Measurements from ENCODE around the gene RECQL5.
A peak's percentile ranks its signal among the peaks of the same experiment; 100 is the strongest.

The RECQL5 gene

DNA sequence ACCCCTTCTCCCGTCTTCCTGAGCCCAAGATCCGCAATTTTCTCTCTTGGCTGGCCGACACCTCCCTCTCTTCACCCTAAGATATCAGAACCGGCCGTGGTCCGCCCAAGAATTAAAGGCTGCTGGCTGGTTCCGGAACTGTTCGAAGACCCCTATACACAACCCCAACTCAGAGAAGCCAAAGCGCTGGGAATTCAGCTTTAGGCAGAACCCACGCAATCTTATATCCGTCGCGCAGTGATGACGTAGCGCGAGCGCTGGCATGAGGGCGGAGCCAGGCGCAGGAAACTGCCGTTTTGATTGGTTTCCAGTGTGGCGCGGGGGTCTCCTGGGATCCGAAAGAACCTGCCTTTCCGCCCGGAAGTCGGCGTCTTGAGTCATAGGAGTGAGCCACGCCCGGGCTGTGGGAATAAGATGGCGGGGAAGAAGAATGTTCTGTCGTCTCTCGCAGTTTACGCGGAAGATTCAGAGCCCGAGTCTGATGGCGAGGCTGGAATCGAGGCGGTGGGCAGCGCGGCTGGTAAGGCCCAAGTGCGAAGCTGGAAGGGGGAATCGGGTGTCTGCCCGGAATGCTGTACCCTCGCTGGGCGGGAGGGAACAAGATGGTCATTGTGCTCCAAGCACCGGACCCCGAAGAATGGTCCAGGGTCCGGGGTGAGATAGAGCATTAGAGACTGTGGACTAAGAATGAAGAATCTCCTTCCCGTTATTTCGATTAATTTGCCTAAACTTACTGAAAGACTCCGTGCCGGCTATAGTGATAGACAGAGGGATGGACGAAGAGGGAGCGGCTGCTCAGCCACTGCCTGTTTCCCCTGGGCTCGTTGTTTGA, at the start of gene RECQL5, which contains the start of gene SAP30BP:
Gene RECQL5, minus strand, starts transcription at position 196 of the 832 bp plus-strand sequence. CDS start 597 bp downstream, outside the sequence.
Gene SAP30BP, plus strand, starts transcription at position 380 of the 832 bp plus-strand sequence. Its CDS starts 35 bp downstream, at position 415.
- Histone ChIP-seq H3K9ac (ENCODE audit: low read length) (peak within 1 kb of the TSS; percentile 83), H3K9me3 (ENCODE audit: insufficient read depth, low read length) (peaks cover 5% of the 10 kb centered on the region; the same call in 1 of the 2 replicates), H3K4me3 (ENCODE audit: low read length) (peak within 1 kb of the TSS; percentile 99), H3K79me2 (ENCODE audit: low read length) (peaks cover 80% of the 10 kb centered on the region), H2AFZ (ENCODE audit: low read depth, low read length) (no peak within 1 kb of the TSS), H4K20me1 (ENCODE audit: insufficient read depth, low read length) (no peaks in the 10 kb centered on the region), H3K27ac (ENCODE audit: low read length) (peak within 1 kb of the TSS; percentile 100), H3K4me2 (ENCODE audit: low read length) (peak within 1 kb of the TSS; percentile 95), H3K27me3 (ENCODE audit: low read depth, low read length) (no peaks in the 10 kb centered on the region), H3K4me1 (ENCODE audit: low read length) (peaks cover 49% of the 10 kb centered on the region), H3K36me3 (replicated peaks; ENCODE audit: low read depth, low read length) (peaks cover 53% of the 10 kb centered on the region)
- TF ChIP-seq, protein P1, sequence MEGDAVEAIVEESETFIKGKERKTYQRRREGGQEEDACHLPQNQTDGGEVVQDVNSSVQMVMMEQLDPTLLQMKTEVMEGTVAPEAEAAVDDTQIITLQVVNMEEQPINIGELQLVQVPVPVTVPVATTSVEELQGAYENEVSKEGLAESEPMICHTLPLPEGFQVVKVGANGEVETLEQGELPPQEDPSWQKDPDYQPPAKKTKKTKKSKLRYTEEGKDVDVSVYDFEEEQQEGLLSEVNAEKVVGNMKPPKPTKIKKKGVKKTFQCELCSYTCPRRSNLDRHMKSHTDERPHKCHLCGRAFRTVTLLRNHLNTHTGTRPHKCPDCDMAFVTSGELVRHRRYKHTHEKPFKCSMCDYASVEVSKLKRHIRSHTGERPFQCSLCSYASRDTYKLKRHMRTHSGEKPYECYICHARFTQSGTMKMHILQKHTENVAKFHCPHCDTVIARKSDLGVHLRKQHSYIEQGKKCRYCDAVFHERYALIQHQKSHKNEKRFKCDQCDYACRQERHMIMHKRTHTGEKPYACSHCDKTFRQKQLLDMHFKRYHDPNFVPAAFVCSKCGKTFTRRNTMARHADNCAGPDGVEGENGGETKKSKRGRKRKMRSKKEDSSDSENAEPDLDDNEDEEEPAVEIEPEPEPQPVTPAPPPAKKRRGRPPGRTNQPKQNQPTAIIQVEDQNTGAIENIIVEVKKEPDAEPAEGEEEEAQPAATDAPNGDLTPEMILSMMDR (IDR thresholded peaks at IDR 0.05; ENCODE audit: low read depth, low read length): no peak
- no peak for TF ChIP-seq EZH2phosphoT487 (IDR thresholded peaks at IDR 0.05; ENCODE audit: low read depth)

DNA sequence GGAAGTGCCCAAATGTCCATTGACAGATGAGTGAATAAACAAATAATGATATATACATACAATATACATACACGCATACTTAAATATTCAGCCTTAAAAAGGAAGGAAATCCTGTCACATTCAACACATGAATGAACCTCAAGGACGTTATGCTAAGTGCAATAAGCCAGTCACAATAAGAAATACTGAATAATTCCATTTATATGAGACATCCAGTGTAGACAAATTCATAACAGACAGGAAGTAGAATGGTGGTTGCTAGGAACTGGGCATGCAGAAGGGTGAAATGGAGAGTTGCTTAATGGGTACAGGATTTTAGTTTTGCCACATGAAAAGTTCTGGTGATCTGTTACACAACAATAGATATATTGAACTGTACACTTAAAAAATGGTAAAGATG, 45.5 kb upstream of the RECQL5 start:
- no peak for TF ChIP-seq EZH2phosphoT487 (IDR thresholded peaks at IDR 0.05; ENCODE audit: low read depth)
- TF ChIP-seq, protein P1 (IDR thresholded peaks at IDR 0.05; ENCODE audit: low read depth, low read length): no peak

DNA sequence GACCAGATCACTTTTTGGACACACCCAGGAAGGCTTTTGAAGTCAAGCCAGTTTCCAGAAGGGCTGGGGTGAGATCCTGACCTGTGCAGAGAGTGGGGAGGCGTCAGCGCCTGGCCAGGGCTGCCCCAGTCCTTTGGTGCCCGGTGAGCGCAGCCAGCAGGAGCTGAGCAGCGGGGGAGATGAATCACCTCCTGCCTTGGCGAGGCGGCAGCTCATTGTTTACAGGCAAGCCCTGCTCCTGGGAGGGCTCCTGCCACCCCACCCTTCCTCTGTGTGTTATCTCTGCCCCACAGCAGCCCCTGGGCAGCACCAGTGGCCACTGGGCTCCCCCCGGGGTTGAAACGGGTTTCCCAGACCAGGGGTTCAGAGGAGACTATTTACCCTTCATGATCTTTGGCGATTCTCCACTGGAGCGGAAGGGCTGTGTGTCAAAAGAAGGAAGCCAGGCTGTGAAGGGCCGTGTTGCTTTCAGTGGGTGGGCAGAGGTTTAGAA, 40.2 kb upstream of the RECQL5 start:
- Histone ChIP-seq H2AFZ (ENCODE audit: low read depth, low read length) (no peak overlapping the region), H3K36me3 (replicated peaks; ENCODE audit: low read depth, low read length) (peaks cover 49% of the 10 kb centered on the region), H3K9me3 (ENCODE audit: insufficient read depth, low read length) (no peaks in the 10 kb centered on the region), H3K9ac (ENCODE audit: low read length) (no peak overlapping the region), H3K27me3 (ENCODE audit: low read depth, low read length) (no peaks in the 10 kb centered on the region), H3K4me1 (ENCODE audit: low read length) (no peaks in the 10 kb centered on the region), H4K20me1 (ENCODE audit: insufficient read depth, low read length) (no peaks in the 10 kb centered on the region), H3K4me2 (ENCODE audit: low read length) (no peak overlapping the region), H3K27ac (ENCODE audit: low read length) (no peak overlapping the region), H3K79me2 (ENCODE audit: low read length) (no peaks in the 10 kb centered on the region), H3K4me3 (ENCODE audit: low read length) (no peak overlapping the region)
- TF ChIP-seq, protein P1 (IDR thresholded peaks at IDR 0.05; ENCODE audit: low read depth, low read length): no peak
- no peak for TF ChIP-seq EZH2phosphoT487 (IDR thresholded peaks at IDR 0.05; ENCODE audit: low read depth)

More for the DNA sequence above, 45.5 kb upstream of the RECQL5 start:
- Histone ChIP-seq H2AFZ (ENCODE audit: low read depth, low read length) (no peak overlapping the region), H3K9ac (ENCODE audit: low read length) (no peak overlapping the region), H3K4me3 (ENCODE audit: low read length) (no peak overlapping the region), H3K36me3 (replicated peaks; ENCODE audit: low read depth, low read length) (peaks cover 11% of the 10 kb centered on the region), H3K4me1 (ENCODE audit: low read length) (no peaks in the 10 kb centered on the region), H4K20me1 (ENCODE audit: insufficient read depth, low read length) (no peaks in the 10 kb centered on the region), H3K79me2 (ENCODE audit: low read length) (no peaks in the 10 kb centered on the region), H3K27me3 (ENCODE audit: low read depth, low read length) (no peaks in the 10 kb centered on the region), H3K4me2 (ENCODE audit: low read length) (no peak overlapping the region), H3K27ac (ENCODE audit: low read length) (no peak overlapping the region), H3K9me3 (ENCODE audit: insufficient read depth, low read length) (no peaks in the 10 kb centered on the region)

DNA sequence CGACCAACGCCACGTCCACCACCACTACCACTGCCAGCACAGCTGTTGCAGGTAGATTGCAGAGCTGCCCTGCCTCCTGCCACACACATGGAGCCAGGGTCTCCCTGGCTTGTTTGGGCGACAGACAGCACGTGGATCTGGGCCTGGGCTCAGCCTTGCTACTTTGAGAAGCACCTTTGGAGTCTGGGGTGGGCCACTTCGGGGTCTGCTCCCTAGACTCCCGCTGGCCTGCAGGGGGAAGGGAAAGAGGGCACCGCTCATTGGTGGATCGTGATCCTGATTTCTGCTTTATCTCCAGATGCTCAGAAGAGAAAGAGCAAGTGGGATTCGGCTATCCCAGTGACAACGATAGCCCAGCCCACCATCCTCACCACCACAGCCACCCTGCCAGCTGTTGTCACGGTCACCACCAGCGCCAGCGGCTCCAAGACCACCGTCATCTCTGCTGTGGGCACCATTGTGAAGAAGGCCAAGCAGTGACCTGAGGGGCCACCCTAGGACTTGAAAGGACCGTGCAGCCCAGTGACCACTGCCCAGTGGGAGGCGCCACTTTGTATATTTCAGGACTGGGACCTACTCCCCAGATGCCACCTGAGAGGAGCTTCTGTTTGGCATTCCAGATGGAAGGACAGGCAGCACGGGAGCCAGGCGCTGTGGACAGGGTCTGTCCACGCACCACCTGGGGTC, 39.2 kb upstream of the RECQL5 start:
- no peak overlapping the region for H2AFZ ChIP-seq (ENCODE audit: low read depth, low read length)
- no peak overlapping the region for H3K27ac ChIP-seq (ENCODE audit: low read length)
- TF ChIP-seq EZH2phosphoT487 (IDR thresholded peaks at IDR 0.05; ENCODE audit: low read depth): no peak
- TF ChIP-seq, protein P1 (IDR thresholded peaks at IDR 0.05; ENCODE audit: low read depth, low read length): 0 out of 2 replicates have a peak, but pooled peaks have one; percentile 9
- no peak overlapping the region for H3K4me3 ChIP-seq (ENCODE audit: low read length)
- H3K79me2 ChIP-seq (ENCODE audit: low read length): no peaks in the 10 kb centered on the region
- H3K9me3 ChIP-seq (ENCODE audit: insufficient read depth, low read length): no peaks in the 10 kb centered on the region
- no peaks in the 10 kb centered on the region for H3K27me3 ChIP-seq (ENCODE audit: low read depth, low read length)
- peaks cover 56% of the 10 kb centered on the region for H3K36me3 ChIP-seq (replicated peaks; ENCODE audit: low read depth, low read length)
- no peak overlapping the region for H3K9ac ChIP-seq (ENCODE audit: low read length)
- no peak overlapping the region for H3K4me2 ChIP-seq (ENCODE audit: low read length)
- no peaks in the 10 kb centered on the region for H4K20me1 ChIP-seq (ENCODE audit: insufficient read depth, low read length)
- no peaks in the 10 kb centered on the region for H3K4me1 ChIP-seq (ENCODE audit: low read length)
